ENCODE results near the gene RHOT2.
"Not testable (repeated sequence)": the region's sequence is repeated elsewhere in the genome, so short reads cannot be mapped to it uniquely, and the experiment has no call there.

Gene RHOT2

DNA sequence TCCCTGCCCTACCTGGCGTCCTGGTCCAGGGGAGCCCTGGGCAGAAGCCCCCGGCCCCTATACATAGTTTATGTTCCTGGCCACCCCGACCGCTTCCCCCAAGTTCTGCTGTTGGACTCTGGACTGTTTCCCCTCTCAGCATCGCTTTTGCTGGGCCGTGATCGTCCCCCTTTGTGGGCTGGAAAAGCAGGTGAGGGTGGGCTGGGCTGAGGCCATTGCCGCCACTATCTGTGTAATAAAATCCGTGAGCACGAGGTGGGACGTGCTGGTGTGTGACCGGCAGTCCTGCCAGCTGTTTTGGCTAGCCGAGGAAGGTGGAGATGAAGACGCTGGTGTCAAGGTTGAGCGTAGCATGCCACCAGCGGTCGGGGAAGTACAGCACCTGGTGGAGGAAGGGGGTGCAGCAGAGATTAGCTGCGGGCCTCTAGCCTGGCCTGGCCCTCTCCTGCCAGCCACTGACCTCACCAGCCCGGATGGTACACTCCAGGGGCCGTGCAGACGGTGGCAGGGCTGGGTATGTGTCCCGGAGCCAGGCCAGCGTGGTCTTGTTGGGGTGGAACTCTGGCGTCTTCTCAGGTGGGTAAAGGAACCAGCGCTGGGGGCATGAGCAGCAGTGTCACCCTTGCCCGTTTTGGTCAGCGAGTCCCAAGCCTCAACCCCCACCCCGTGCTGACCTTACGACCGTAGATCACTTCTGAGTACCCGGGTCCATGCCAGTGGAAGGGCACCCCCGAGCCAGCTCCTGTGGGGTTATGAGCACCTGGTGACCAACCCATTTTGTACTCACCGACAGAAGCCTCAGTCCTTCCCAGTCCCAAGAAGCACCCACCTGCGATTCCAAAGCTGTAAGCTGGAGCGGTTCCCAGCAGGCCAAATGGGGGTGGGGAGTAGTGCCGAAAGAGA, 14.8 kb downstream of the RHOT2 start:
- no peak for DNase-seq

DNA sequence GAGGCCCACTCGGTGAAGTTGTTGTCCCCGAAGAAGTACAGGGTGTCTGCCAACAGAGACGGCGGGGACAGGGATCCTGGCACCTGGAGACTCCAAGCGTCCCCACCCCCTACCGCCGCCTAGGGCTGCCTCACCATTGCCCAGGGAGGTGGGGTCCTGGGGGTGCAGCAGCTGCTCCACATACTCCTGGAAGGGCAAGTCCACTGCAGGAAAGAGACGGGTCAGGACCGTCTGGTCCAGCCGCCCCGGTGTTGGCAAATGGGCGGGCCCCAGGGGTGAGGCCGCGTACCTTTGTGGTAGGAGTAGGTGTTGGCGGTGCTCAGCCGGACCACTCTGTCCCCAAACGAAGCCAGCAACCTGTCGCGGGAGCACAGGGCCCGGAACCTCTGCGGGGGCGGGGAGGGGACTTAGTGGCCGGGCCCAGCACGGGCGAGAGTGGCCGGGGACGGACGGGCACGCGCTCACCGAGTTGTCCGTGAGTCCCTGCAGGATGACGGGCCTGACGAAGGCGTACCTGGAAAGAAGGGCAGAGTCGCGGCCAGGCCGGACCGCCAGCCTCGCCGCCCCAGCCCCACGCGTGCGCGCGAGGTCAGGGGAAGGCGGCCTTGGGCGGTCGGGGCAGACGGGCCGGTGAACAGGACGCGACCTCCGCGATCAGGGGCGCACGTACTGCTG, 15.6 kb downstream of the RHOT2 start:
- DNase-seq, result no peak

DNA sequence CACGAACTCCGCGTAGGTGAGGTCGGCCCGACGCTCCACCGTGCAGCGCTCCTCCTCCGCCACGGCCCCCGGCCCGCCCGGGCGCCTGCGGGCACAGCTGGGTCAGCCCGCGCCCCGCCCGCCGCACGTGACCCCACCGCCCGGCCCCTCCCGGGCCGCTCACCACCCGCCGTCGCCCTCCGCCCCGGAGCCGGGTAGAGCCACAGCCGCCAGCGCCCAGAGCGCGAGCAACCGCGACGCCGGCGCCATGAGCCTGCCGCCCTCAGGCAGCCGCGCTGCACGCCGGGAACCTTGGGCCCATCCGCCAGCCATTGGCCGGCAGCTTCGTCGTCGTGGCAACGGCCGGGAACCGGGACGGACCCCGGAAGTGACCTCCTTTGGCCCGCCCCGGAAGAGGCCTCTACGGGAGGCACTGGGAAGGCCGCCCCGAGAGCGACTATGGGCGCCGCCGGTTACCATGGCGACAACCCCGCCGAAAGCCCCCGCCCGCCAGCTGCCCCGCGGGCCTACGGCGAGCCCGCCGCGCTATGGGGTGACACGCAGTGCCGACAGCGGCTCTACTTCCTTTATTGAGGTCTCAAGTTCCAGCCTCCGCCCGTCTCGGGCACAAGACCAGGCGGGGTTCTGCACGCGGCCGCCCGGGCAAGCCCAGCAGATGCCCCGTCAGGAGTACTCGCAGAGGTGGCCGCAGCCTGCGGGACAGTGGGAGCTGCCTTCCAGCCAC, 16.3 kb downstream of the RHOT2 start, which contains the start of gene JMJD8:
JMJD8 (minus strand) TSS at position 264 of the 724 bp plus-strand sequence; CDS start at position 249, 15 bp downstream.
- peak; percentile 96 for DNase-seq

DNA sequence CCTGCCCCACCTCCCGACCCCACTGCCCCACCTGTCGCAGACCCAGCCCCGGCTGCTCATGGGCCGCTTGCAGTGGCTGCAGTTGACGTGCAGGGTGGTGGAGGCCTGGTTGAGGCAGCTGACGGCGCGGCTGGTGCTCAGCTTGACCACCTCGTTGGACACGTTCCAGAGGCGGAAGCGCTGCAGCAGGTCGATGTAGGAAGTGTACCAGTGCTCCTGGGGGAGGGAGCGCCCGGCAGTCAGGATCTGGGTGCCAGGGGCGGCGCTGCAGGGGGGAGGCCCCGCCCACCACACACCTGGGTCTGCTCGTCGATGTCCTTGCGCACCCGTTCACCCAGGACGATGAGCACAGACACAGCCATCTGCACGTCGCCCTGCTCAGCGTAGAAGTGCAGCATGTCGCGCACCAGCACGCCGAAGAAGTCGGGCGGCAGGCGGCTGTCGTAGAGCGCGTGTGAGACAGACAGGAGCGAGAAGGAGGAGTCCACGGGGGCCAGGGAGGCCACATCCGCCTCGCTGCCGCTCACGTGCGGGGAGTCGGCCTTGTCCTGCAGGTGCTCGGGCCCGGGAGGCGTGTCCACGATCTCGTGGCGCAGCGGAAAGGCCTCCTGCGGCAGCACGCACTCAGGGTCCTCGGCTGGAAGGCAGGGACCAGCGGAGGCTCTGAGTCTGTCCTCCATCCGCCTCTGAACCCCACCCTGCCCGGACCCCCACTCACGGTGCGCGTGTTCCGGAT, 17.2 kb downstream of the RHOT2 start:
- no peak for DNase-seq

DNA sequence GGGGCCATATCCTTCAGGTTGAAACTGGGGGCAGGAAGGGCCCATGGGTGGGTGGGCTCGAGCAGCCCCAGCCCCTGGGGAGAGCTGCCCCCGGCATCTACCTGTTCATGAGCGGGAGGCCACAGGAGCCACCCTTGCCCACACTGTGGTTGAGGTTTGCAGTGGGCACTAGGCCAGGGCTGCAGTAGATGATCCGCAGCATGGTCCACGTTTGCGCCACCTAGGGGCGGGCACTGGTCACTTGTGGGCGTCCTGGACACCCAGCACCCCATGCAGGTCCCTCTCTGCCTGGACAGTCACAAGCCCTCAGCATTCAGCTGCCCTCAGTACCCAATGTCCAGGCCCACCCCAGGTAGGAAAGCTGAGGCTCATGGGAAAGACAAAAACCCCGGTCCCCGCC, 18.0 kb downstream of the RHOT2 start:
- DNase-seq, result peak; percentile 40

DNA sequence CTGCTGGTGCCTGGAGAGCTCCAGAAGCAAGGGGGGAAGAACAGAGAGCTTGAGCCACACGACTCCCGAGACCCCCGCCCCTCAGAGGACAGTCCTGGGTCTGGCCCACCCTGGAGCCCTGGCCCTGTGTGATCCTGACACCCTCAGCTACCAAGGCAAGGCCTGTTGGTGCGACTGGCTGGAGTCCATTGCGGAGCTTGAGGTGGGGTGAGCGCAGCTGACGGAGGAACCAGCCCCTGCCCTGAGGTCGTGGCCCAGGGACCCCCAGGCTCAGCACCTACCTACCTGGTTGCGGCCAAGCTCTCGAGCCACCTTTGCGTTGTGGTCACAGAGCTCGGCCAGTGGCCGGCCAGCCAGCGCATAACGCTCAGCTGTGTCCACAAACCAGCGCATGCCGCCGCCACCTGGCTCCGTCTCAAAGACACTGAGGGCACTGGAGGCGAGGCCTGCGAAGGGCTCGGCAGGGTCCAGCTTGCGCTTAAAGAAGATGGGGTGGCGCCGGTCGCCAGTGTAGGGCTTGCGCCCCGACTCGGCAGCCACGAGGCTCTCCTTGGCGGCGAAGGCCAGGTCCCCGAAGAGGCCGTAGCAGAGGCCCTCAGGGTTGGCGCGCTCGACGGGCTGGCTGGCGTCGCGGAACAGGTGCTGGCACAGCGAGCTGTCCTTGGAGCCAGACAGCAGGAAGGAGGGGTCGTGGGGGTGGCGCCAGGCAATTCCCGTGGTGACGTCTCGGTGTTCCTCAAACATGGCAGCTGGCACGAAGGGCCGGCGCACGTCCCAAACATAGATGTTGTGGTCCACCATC, 18.7 kb downstream of the RHOT2 start:
- DNase-seq, result no peak

DNA sequence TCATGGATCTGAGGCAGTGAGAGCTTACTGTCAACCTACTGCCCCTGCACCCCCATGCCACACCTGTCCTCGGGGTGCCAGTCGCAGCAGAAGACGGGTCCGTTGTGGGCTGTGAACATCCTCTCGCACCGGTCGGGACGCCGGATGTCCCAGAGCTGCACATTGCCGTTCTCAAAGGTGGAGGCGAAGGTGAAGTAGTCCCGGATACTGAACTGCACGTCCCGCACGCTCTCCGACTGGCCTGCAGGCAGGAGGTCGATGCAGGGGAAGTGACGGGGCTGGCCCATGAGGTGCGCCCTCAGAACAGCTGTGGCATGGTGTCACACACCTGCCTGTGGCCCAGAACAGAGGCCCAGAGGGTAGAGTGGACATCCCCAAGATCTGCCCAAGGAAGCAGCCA, 19.6 kb downstream of the RHOT2 start:
- DNase-seq, result no peak

DNA sequence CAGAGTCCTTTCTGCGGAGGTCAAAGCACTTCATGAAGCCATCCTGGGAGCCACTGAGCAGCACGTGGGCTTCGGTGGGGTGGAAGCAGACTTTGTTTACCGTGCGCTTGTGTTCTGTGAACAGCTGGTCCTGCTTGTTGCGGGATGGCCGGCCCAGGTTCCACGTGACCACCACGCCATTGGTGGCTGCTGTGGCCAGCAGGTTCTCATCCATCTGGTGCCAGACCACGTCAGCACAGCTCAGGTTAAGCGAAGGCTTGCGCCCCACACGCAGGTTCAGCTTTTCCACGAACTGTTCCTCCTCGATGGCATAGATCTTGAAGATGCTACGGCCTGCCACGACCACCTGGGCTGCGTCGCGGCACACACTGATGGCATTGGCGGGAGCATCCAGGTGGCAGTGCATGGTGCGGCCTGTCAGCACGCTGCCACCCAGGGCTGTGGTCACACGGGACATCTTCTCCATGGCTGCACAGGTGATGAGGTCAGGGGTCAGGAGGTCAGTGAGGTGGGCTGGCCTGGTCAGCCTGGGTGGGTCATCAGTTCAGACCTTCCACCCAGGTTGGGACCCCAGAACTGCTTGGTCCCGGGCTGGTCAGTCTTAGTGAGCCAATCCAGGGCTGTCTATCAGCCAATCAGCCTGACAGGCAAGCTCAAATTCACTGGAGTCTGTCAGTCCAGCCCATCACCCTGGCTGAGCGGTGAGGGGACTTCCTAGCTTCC, 21.4 kb downstream of the RHOT2 start:
- no peak for DNase-seq

DNA sequence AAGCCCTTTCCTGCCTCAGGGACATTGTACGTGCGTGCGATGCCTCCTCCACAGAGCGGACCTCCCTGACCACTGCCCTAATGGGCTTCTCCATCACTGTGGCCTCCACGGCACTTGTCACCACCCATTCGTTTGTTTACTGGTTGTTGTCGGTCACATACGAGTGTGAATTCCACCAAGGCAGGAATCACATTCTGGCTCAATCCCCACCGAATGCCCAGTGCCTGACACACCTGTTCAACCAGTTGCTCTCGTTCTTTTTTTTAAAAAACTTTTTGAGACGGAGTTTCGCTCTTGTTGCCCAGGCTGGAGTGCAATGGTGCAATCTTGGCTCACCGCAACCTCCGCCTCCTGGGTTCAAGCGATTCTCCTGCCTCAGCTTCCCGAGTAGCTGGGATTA, 23.3 kb downstream of the RHOT2 start:
- DNase-seq, result not testable (repeated sequence)

DNA sequence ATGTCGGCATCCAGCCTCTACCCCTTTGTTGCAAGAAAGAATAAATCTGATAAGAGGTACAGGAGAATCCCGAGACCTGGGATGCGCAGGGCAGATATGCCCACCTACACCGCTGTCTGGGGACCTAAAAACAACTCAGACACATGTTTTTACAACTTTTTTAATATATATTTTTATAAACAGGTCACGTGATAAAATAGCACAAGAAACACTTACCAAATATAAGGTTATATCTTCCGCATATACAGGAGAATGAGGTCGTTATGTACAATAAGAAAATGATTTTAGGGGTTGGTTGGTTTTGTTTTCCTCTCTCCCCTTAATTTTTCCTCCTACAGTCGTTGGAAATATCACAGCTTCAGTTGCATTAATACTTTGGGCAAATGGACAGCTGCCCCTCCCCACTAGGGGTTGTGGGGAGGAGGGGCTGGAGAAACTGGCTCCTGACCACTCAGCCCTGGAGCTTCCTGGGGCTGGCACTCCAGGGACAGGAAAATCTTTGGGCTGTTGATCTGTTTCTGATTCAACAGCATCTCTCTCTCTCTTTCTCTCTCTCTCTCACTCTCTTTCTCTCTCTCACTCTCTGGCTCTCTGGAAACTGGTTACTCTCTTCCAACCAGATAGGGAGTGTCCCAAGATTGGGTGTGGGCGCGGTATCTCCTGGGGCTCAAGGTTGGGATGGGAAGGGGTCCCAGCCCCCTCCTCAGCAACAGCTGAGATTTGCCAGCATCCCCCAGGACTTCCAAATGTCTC, 24.6 kb downstream of the RHOT2 start:
- DNase-seq, result no peak

DNA sequence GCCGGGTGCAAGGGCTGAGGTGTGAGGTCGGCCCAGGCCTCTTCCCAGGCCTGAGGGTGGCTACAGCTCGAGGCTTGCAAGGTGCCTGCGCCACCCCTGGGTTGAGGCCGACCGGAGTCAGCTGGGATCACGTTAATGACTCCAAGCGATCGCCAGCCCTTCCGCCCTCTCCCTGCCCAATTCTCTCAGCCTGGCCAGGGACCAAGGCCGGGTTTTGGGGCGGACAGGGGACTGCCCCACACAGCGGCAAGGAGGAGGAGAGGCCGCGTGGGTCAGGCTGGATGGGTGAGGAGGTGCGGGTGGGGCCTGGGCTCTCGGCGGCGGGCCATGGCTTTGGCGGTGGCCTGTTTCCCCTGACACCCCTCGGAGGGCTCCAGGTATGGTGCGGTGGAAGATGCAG, 25.4 kb downstream of the RHOT2 start:
- no peak for DNase-seq

DNA sequence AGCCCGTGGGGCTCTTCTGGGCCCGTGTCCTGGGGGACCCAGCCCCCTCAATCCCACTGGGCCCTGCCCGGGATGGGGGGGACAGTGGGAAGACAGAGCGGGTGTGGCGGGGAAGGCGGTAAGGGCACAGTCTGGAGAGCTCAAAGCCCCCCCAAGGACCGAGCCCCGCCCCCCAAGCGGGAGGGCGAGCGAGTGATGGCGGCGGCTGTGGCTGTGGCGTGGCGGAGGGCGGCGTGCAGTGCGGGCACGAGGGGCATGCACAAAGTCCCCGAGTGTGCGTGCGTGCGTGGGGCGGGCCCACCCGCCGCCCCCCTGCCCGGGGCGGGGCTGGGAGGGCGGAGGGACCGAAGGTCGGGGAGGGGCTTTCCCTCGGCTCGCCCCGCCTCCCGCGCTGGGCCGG, 25.8 kb downstream of the RHOT2 start:
- DNase-seq, result no peak

DNA sequence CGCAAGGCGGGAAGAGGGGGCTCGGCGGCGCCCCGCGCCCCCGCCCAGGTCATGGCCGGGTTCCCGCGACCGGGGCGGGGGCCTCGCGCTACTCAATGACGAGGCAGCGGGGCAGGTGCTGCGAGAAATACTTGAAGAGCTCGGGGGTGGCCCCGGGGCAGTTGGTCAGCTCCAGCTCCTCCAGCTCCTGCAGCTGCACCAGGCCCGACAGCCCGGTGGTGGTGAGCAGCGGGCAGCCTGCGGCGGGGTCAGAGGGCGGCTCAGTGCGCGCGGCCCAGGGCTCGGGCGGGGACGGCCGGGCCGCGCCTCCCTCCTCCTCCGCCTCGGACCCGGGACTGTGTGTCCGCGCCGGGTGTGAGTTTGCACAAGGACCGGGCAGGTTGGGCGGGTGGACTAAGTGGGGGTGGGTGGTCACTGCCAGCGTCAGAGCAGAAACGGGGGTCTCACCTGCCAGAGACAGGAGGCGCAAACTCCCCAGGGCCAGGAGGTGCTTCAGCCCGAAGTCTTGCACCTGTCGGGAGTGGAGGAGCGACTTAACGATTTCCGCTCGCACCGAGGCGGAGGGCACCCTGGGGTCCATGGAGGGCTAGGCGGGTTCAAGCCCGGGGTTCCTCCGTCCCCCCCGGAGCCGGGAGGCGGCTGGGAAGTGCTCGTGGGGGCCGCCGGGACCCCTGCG, 26.4 kb downstream of the RHOT2 start:
- no peak for DNase-seq

DNA sequence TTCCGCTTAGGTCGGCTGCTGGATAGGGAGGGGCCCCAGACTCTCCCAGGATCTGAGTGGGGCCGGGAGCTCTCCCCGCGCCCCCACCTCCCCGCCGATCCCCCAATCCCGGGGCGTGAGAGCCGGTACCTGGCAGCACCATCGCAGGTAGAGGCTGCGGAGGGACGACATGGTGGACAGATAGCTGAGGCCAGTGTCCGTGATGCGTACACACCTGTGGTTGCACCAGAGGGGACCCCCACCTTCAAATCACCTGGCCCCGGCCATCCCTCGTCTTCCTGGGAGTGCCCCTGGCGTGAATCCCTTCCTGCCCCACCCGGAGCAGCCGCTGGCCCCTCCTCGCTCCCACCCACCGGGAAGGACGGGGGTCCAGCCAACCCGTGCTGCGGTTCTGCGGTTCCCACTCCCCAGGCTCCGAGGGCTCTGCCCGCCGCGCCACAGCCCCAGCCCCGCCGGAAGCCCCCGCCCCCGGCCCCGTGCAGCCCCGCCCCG, 27.0 kb downstream of the RHOT2 start:
- DNase-seq, result no peak

DNA sequence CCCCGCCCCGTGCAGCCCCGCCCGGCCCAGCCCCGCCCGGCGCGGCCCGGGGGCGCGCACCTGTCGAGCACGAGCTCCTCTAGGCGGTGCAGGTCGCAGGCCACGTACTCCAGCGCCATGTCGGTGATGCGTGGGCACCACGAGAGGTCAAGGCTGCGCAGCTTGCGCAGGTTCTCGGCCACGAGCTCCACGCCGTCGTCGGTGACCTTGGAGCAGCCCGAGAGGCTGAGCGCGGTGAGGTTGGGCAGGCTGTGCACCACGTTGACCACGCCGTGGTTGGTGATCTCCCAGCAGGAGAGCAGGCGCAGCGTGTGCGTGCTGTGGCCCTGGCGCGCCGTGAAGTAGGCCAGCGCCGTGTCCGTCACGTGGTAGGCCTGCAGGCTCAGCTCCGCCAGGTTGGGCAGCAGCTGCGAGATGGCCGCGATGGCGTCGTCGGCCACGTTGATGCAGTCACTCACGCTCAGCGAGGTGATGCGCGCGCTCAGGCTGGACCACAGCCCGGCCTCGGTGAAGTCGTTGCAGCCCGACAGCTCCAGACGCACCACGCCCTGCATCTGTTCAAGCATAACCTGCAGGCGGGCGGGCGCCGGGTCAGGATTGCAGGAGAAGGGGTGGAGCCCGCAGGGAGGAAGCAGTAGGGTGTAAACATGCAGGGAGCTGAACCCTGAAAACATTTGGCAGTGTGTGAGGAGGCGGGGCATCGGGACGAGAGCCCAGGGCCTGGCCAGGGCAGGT, 27.6 kb downstream of the RHOT2 start:
- no peak for DNase-seq

DNA sequence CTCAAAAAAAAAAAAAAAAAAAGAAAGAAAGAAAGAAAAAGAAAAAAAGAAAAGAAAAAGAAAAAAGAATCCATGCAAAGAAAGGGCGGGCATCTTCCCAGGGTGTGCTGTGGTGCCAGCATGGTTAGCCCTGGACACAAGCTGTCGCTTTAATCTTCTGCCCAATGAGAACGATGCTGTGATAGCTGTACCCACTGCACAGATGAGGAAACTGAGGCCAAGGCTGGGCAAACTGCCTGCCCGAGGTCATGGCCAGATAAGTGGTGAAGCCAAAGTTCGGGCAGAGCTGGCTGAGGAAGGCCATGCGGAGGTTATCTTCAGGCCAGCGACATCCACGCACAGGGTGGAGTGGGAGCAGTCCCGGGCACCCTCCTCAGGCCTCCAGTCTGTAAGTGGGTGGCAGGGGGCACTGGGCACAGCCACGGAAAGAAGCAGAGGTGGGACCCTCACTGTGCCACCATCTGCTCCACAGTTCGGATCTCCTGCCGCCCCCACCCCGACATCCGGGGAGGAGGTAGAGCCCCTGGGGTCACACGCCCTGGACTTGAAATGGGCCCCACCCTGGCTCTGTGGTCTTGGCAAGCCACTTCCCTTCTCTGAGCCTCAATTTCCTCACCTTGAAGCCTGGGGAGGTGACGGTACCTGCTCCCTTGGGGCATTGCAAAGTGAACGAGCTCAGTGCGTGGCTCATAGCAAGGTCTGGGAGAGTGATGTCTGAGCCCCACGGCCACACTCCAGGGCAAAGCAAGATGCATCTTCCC, 31.2 kb downstream of the RHOT2 start:
- DNase-seq, result no peak

DNA sequence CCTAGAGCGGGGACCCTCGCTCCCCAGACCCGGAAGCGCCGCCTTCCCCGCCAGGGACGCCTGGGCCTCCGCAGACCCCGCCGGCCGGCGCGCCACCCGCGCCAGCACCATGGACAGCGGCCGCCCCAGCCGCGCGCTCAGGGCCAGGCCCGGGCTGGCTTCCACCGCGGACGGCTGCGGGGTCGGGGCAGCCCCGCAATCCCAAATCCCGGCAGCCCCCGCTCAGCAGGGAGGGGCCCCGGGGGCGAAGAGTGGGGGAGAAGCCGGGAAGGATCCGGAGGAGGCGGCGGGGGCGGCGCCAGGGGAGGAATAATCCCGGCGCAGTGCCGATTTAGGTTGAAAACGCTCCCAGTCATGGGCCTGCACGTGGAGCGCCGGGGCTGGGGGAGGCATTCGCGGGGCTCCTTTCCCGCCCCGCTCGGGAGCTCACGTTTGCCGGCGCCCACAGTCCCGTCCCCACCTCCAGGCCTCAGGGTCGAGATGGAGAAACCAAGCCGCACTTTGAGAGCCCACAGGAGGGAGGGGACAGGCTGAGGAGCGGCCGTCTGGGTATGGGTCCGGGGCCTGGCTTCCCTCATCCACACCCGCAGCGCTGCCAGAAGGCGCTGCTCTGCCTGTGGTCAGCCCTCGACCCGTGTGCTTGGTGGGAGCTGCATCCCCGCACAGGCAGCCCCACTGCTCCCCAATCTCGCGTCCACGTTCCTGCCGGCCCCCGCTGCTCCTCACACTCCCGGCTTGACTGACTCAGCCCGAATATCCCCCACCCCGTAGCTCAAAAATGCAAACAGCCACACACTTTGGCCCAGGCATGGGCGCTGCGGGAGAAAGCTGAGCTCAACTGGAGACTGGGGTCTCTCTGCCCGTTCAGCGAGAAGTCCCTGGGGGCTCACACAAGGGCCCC, 33.0 kb downstream of the RHOT2 start:
- DNase-seq, result peak; percentile 26
